PFSK-1 (cell line): ENCODE data around the gene B9D2.

ENCODE experiments used
- POLR2AphosphoS5 ChIP-seq: IDR thresholded peaks from 2 replicates; pipeline ENCODE4 v1.6.1; 2012; ENCODE audit warnings: low read depth, mild to moderate bottlenecking, control low read depth, low read length, moderate library complexity
- TAF1 ChIP-seq: IDR thresholded peaks from 2 replicates; pipeline ENCODE4 v1.6.1; 2012; ENCODE audit warnings: low read length, control low read depth, borderline replicate concordance; ENCODE audit not compliant: insufficient read depth

DNA sequence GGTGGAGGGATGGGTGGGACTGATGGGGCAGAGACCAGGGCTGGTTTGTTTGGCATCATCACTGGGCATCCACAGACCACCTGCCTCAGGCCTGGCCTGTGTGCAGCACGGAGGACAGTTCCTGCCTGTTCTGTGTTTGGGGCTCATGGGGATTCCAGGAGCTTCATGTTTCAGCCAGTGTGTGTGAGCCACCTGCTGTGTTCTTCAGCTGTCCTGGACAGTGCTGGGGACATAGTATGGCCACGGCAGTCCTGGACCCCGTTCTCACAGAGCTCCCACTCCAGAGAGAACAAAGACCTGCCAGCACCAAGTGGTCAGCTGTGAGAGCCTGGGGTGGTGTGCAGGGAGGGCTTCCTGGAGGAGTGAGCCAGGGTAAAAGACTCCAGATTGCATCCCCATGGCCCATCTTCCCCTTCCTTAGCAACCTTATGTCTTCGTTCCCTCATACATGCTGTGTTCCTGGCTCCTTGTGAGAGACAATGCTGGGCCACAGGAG is 55.9 kb downstream of the B9D2 start:
- TF ChIP-seq TAF1 (no peak), POLR2AphosphoS5 (no peak)
